Measurements from ENCODE around the gene KBTBD6.

DNA sequence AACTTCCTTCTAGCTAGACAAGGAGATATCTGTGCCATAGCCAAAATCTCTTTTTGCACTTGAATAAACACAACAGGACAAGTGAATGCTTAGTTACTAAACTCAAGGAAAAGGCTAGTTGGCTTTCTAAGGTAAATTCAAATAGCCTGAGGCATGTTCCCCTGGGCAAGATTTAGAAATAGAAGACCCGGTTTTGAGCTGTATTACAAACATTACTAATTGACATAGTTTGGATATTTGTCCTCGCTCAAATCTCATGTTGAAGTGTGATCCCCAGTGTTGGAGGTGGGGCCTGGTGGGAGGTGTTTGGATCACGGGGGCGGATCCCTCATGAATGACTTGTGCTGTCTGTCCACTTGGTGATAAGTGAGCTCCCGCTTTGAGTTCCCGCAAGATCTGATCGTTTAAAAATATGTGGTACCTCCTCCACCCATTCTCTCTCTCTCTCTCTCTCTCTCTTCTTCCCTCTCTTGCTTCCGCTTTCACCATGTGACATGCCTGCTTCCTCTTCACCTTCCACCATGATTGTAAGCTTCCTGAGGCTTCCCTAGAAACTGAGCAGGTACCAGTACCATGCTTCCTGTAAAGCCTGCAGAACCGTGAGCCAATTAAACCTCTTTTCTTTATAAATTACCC, 3.9 kb upstream of the KBTBD6 start:
- TF ChIP-seq, protein P1, sequence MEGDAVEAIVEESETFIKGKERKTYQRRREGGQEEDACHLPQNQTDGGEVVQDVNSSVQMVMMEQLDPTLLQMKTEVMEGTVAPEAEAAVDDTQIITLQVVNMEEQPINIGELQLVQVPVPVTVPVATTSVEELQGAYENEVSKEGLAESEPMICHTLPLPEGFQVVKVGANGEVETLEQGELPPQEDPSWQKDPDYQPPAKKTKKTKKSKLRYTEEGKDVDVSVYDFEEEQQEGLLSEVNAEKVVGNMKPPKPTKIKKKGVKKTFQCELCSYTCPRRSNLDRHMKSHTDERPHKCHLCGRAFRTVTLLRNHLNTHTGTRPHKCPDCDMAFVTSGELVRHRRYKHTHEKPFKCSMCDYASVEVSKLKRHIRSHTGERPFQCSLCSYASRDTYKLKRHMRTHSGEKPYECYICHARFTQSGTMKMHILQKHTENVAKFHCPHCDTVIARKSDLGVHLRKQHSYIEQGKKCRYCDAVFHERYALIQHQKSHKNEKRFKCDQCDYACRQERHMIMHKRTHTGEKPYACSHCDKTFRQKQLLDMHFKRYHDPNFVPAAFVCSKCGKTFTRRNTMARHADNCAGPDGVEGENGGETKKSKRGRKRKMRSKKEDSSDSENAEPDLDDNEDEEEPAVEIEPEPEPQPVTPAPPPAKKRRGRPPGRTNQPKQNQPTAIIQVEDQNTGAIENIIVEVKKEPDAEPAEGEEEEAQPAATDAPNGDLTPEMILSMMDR (IDR thresholded peaks at IDR 0.05), result no peak
- no peak for TF ChIP-seq POLR2A (IDR thresholded peaks at IDR 0.05)
- no peak for TF ChIP-seq POLR2AphosphoS5 (IDR thresholded peaks at IDR 0.05)
